OCI-LY1 (cell line): Measurements from ENCODE around the gene FRS2.

Source experiments
- H2AFZ ChIP-seq: fragments of 200-600 bp; sonication (generic), shearing (Covaris generic); 2 replicates; pipeline ENCODE4 v1.6.0; 2014; ENCODE audit warnings: antibody characterized with exemption, mild to moderate bottlenecking, low read length
- H3F3A ChIP-seq: fragments of 200-600 bp; sonication (generic), shearing (Covaris generic); 2 replicates; pipeline ENCODE4 v1.6.0; 2014; ENCODE audit warnings: mild to moderate bottlenecking, antibody characterized with exemption, low read length, moderate library complexity; ENCODE audit not compliant: insufficient read depth
- H3K27ac ChIP-seq: fragments of 200-600 bp; sonication (generic); 2 replicates; pipeline ENCODE4 v1.5.1; 2014; ENCODE audit warnings: low read length, mixed run types, mild to moderate bottlenecking, low read depth; ENCODE audit not compliant: poor library complexity, severe bottlenecking
- H3K27me3 ChIP-seq: fragments of 200-600 bp; sonication (generic); 2 replicates; pipeline ENCODE4 v1.6.0; 2014; ENCODE audit warnings: antibody characterized with exemption, mild to moderate bottlenecking, low read length, moderate library complexity; ENCODE audit not compliant: insufficient read depth
- H3K36me3 ChIP-seq: fragments of 200-600 bp; sonication (generic); 2 replicates; pipeline ENCODE4 v1.6.1; 2014; ENCODE audit warnings: mild to moderate bottlenecking, antibody characterized with exemption, low read length, moderate library complexity, mixed read lengths; ENCODE audit not compliant: insufficient read depth
- H3K4me1 ChIP-seq: fragments of 200-600 bp; sonication (generic); 2 replicates; pipeline ENCODE4 v1.5.1; 2014; ENCODE audit warnings: mild to moderate bottlenecking, low read length, moderate library complexity; ENCODE audit not compliant: insufficient read depth, severe bottlenecking
- H3K4me2 ChIP-seq: fragments of 200-600 bp; sonication (generic), shearing (Covaris generic); 2 replicates; pipeline ENCODE4 v1.6.1; 2014; ENCODE audit warnings: low read length
- H3K4me3 ChIP-seq: fragments of 200-600 bp; sonication (generic); 2 replicates; pipeline ENCODE4 v1.5.1; 2014; ENCODE audit warnings: low read length, low read depth, mild to moderate bottlenecking, mixed read lengths; ENCODE audit not compliant: poor library complexity, severe bottlenecking
- H3K79me2 ChIP-seq: fragments of 200-600 bp; shearing (Covaris generic); 2 replicates; pipeline ENCODE4 v1.6.1; 2016; ENCODE audit warnings: mixed run types, low read length, mixed read lengths; ENCODE audit not compliant: insufficient read depth
- H3K9ac ChIP-seq: fragments of 200-600 bp; sonication (generic), shearing (Covaris generic); 2 replicates; pipeline ENCODE4 v1.6.1; 2014; ENCODE audit warnings: mild to moderate bottlenecking, low read length, mixed read lengths
- H3K9me2 ChIP-seq: fragments of 200-600 bp; sonication (generic), shearing (Covaris generic); 2 replicates; pipeline ENCODE4 v1.6.1; 2014; ENCODE audit warnings: low read depth, mild to moderate bottlenecking, low read length, mixed read lengths
- H3K9me3 ChIP-seq: fragments of 200-600 bp; shearing (Covaris generic); 2 replicates; pipeline ENCODE4 v1.6.1; 2014; ENCODE audit warnings: low read length, mixed read lengths
- H4K20me1 ChIP-seq: fragments of 200-600 bp; sonication (generic), shearing (Covaris generic); 2 replicates; pipeline ENCODE4 v1.6.0; 2016; ENCODE audit warnings: mild to moderate bottlenecking, low read length; ENCODE audit not compliant: insufficient read depth
- CTCF ChIP-seq: fragments of 200-600 bp; sonication (generic), shearing (Covaris generic); IDR thresholded peaks from 2 replicates; pipeline ENCODE4 v1.5.1; 2017; ENCODE audit warnings: mild to moderate bottlenecking, antibody characterized with exemption, low read length, moderate library complexity, mixed read lengths
- EZH2 ChIP-seq: fragments of 200-600 bp; sonication (generic), shearing (Covaris generic); IDR thresholded peaks from 2 replicates; pipeline ENCODE4 v1.8.0; 2017; ENCODE audit warnings: borderline replicate concordance, mixed run types, mild to moderate bottlenecking, antibody characterized with exemption, low read length, moderate library complexity, mixed read lengths

Gene FRS2

GRCh38 chr12:69610126-69610525, 139.9 kb downstream of the FRS2 start:
- Histone ChIP-seq H3K9ac (no peak overlapping the region), H4K20me1 (no peaks in the 10 kb centered on the region), H3K4me3 (no peak overlapping the region), H3K27ac (no peak overlapping the region), H3K79me2 (no peaks in the 10 kb centered on the region), H3K9me2 (no peaks in the 10 kb centered on the region), H3K9me3 (no peaks in the 10 kb centered on the region), H2AFZ (no peak overlapping the region), H3K4me2 (no peak overlapping the region), H3K4me1 (no peaks in the 10 kb centered on the region), H3F3A (no peaks in the 10 kb centered on the region), H3K27me3 (no peaks in the 10 kb centered on the region), H3K36me3 (no peaks in the 10 kb centered on the region; the same call in 1 of the 2 replicates)
- TF ChIP-seq CTCF (no peak), EZH2 (no peak)

DNA sequence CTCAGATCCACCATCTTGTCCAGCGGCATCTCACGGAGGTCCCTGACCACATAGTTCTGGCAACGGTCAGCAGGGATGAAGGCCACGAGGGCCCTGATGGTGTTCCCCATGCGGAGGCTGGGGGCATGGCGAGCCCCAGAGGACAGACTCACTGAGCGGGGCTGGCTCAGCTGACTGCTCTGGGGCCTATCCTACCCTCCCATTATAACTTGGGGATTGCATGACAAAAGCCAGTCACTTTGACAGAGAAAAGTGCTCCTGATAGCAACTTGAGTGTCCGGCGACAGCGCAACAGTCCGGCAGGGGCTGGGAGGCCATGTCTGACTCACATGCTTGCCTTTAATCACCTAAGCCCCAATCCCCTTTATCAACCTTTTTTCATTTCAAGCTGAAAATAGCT, 140.5 kb downstream of the FRS2 start, which contains the start of gene LRRC10:
Gene LRRC10, minus strand, starts transcription at position 179 of the 400 bp plus-strand sequence. Its CDS starts 69 bp downstream, at position 110.
- Histone ChIP-seq H3K79me2 (no peaks in the 10 kb centered on the region), H3F3A (no peaks in the 10 kb centered on the region), H3K9ac (no peak within 1 kb of the TSS), H3K36me3 (no peaks in the 10 kb centered on the region; the same call in 1 of the 2 replicates), H3K27me3 (0 out of 2 replicates have a peak, but pooled peaks cover 1% of the 10 kb centered on the region), H2AFZ (no peak within 1 kb of the TSS), H3K9me2 (no peaks in the 10 kb centered on the region), H4K20me1 (no peaks in the 10 kb centered on the region), H3K4me1 (no peaks in the 10 kb centered on the region), H3K4me2 (no peak within 1 kb of the TSS), H3K4me3 (no peak within 1 kb of the TSS), H3K27ac (no peak within 1 kb of the TSS), H3K9me3 (no peaks in the 10 kb centered on the region)
- TF ChIP-seq CTCF (no peak), EZH2 (no peak)

GRCh38 chr12:69613351-69613750, 143.2 kb downstream of the FRS2 start:
- no peaks in the 10 kb centered on the region for H3K79me2 ChIP-seq
- no peaks in the 10 kb centered on the region for H4K20me1 ChIP-seq
- no peaks in the 10 kb centered on the region for H3K9me2 ChIP-seq
- H3K9ac ChIP-seq: no peak overlapping the region
- H3K4me2 ChIP-seq: no peak overlapping the region
- TF ChIP-seq CTCF (no peak), EZH2 (no peak)
- no peaks in the 10 kb centered on the region; the same call in 1 of the 2 replicates for H3K36me3 ChIP-seq
- H3F3A ChIP-seq: no peaks in the 10 kb centered on the region
- H3K4me1 ChIP-seq: no peaks in the 10 kb centered on the region
- no peak overlapping the region for H3K27ac ChIP-seq
- no peaks in the 10 kb centered on the region for H3K9me3 ChIP-seq
- H2AFZ ChIP-seq: no peak overlapping the region
- H3K4me3 ChIP-seq: no peak overlapping the region
- 0 out of 2 replicates have a peak, but pooled peaks cover 5% of the 10 kb centered on the region for H3K27me3 ChIP-seq
